DMS79 treated with DMSO at 0.1 percent for 48 hours (cell line): ENCODE measurements around the gene ASCC3.
A peak's percentile ranks its signal among the peaks of the same experiment; 100 is the strongest.
"Not testable (repeated sequence)": the region's sequence is repeated elsewhere in the genome, so short reads cannot be mapped to it uniquely, and the experiment has no call there.

Experiments
- DNase-seq: peaks from one replicate; lab custom pipeline; 2025; lab: John Stamatoyannopoulos, UW

Gene ASCC3

GRCh38 chr6:100803264-100804045, 77.7 kb downstream of the ASCC3 start:
- peak; percentile 72 for DNase-seq

GRCh38 chr6:100801036-100801435, 80.1 kb downstream of the ASCC3 start:
- no peak for DNase-seq

- DNase-seq: no peak
Measured at GRCh38 chr6:100796049-100796823, 84.9 kb downstream of the ASCC3 start.

GRCh38 chr6:100790084-100790483, 91.0 kb downstream of the ASCC3 start:
- no peak for DNase-seq

- DNase-seq: no peak
Measured at GRCh38 chr6:100785982-100786381, 95.1 kb downstream of the ASCC3 start.

GRCh38 chr6:100780648-100781047, 100.5 kb downstream of the ASCC3 start:
- DNase-seq: no peak

GRCh38 chr6:100775667-100776066, 105.5 kb downstream of the ASCC3 start:
- no peak for DNase-seq

GRCh38 chr6:100774681-100775080, 106.4 kb downstream of the ASCC3 start:
- no peak for DNase-seq

GRCh38 chr6:100768816-100769351, 112.2 kb downstream of the ASCC3 start:
- no peak for DNase-seq

GRCh38 chr6:100763617-100764241, 117.4 kb downstream of the ASCC3 start:
- no peak for DNase-seq

GRCh38 chr6:100761841-100762240, 119.3 kb downstream of the ASCC3 start:
- DNase-seq: no peak

- DNase-seq: not testable (repeated sequence)
Measured at GRCh38 chr6:100758386-100758785, 122.7 kb downstream of the ASCC3 start.

- no peak for DNase-seq
Measured at GRCh38 chr6:100753421-100753820, 127.7 kb downstream of the ASCC3 start.

- DNase-seq: no peak
Measured at GRCh38 chr6:100751590-100751989, 129.5 kb downstream of the ASCC3 start.

GRCh38 chr6:100745419-100746041, 135.6 kb downstream of the ASCC3 start:
- no peak for DNase-seq

GRCh38 chr6:100740439-100740838, 140.7 kb downstream of the ASCC3 start:
- DNase-seq: no peak

GRCh38 chr6:100737720-100738119, 143.4 kb downstream of the ASCC3 start:
- DNase-seq: not testable (repeated sequence)

- no peak for DNase-seq
Measured at GRCh38 chr6:100731411-100731810, 149.7 kb downstream of the ASCC3 start.

- DNase-seq: no peak
Measured at GRCh38 chr6:100730001-100730980, 150.8 kb downstream of the ASCC3 start.

- DNase-seq: no peak
Measured at GRCh38 chr6:100726666-100727065, 154.5 kb downstream of the ASCC3 start.

- no peak for DNase-seq
Measured at GRCh38 chr6:100724696-100725095, 156.4 kb downstream of the ASCC3 start.
